Activated CD8-positive, alpha-beta memory T cell treated with anti-CD3 and anti-CD28 coated beads, Interleukin-2, amount 50 U/mL, for 24 hours (primary cell): ENCODE results near the gene MAPK8IP3.

Source experiments
- DNase-seq: peaks from one replicate; pipeline ENCODE4 v3.0.0-alpha.2; 2020; ENCODE audit errors: extremely low read depth

MAPK8IP3 gene

GRCh38 chr16:1705688-1706385 lies at the start of gene MAPK8IP3:
TSS of gene MAPK8IP3 (plus strand) at chr16:1706195. CDS start at chr16:1706340, 145 bp downstream.
- peak; percentile 63 for DNase-seq

GRCh38 chr16:1656808-1657617 lies 49.0 kb upstream of the MAPK8IP3 start:
- DNase-seq, result no peak

- no peak for DNase-seq
Measured at GRCh38 chr16:1657841-1658240, 48.2 kb upstream of the MAPK8IP3 start.

GRCh38 chr16:1659031-1659430 lies 47.0 kb upstream of the MAPK8IP3 start:
- no peak for DNase-seq

GRCh38 chr16:1661826-1662225 lies 44.2 kb upstream of the MAPK8IP3 start:
- no peak for DNase-seq

GRCh38 chr16:1662543-1662942 lies 43.5 kb upstream of the MAPK8IP3 start:
- no peak for DNase-seq

- DNase-seq, result no peak
Measured at GRCh38 chr16:1665829-1666228, 40.2 kb upstream of the MAPK8IP3 start.

- DNase-seq, result no peak
Measured at GRCh38 chr16:1666316-1666715, 39.7 kb upstream of the MAPK8IP3 start.

- DNase-seq, result no peak
Measured at GRCh38 chr16:1667271-1667670, 38.7 kb upstream of the MAPK8IP3 start.

GRCh38 chr16:1667916-1668315 lies 38.1 kb upstream of the MAPK8IP3 start:
- DNase-seq, result no peak

GRCh38 chr16:1668612-1669319 lies 37.2 kb upstream of the MAPK8IP3 start:
- no peak for DNase-seq

GRCh38 chr16:1669698-1670097 lies 36.3 kb upstream of the MAPK8IP3 start:
- no peak for DNase-seq

- no peak for DNase-seq
Measured at GRCh38 chr16:1670371-1670770, 35.6 kb upstream of the MAPK8IP3 start.

- DNase-seq, result no peak
Measured at GRCh38 chr16:1670866-1671265, 35.1 kb upstream of the MAPK8IP3 start.

GRCh38 chr16:1673424-1674151 lies 32.4 kb upstream of the MAPK8IP3 start:
- DNase-seq, result no peak

GRCh38 chr16:1674306-1674705 lies 31.7 kb upstream of the MAPK8IP3 start:
- DNase-seq, result no peak

GRCh38 chr16:1674751-1675664 lies 31.0 kb upstream of the MAPK8IP3 start:
- DNase-seq, result no peak

GRCh38 chr16:1676661-1677060 lies 29.3 kb upstream of the MAPK8IP3 start:
- no peak for DNase-seq

GRCh38 chr16:1677339-1677738 lies 28.7 kb upstream of the MAPK8IP3 start:
- no peak for DNase-seq

- peak; percentile 87 for DNase-seq
Measured at GRCh38 chr16:1677942-1678499, 28.0 kb upstream of the MAPK8IP3 start, which contains the start of gene JPT2. TSS of gene JPT2 (plus strand) at chr16:1678279. CDS start at chr16:1678313, 34 bp downstream.
